IMR-90 (cell line): ENCODE results near the gene GYG2. TPM values are rescaled to one million over a fixed set of nuclear protein-coding genes. Genes with fewer than 3 reads are reported as not detected.
"Not testable (repeated sequence)": the region's sequence is repeated elsewhere in the genome, so short reads cannot be mapped to it uniquely, and the experiment has no call there.

Source experiments
- ATAC-seq: fragments of 200-7000 bp; cut with Tn5 transposase; 2 replicates; pipeline ENCODE4 v1.9.1; 2020; ENCODE audit warnings: low read depth, mild to moderate bottlenecking, moderate library complexity
- BruUV-seq: library from RNA; stranded (reverse); fragments of 400-500 nt; replicated peaks from 2 replicates; lab custom pipeline; 2021; lab: Mats Ljungman, UMichigan
- CTCF ChIA-PET: fragments of 300-600 bp; formaldehyde crosslinking; extraction: SDS; loops from one replicate; lab custom pipeline; 2021; ENCODE audit warnings: antibody characterized with exemption; lab: Yijun Ruan, JAX
- POLR2A ChIA-PET: fragments of 300-600 bp; sonication (Branson Sonifier 250); formaldehyde crosslinking; loops from one replicate; lab custom pipeline; 2022; ENCODE audit warnings: antibody characterized with exemption; ENCODE audit not compliant: unreplicated experiment; lab: Charles Lee
- DNase-seq: peaks from one replicate; pipeline ENCODE4 v3.0.0; 2013
- H2AFZ ChIP-seq: replicated peaks from 2 replicates; pipeline ENCODE3; 2013; ENCODE audit warnings: low read length, mild to moderate bottlenecking; ENCODE audit not compliant: poor library complexity
- H2AK5ac ChIP-seq: 2 replicates; pipeline ENCODE4 v1.6.1; 2013; ENCODE audit warnings: low read depth, low read length, inconsistent platforms
- H2AK9ac ChIP-seq: replicated peaks from 2 replicates; pipeline ENCODE3; 2013; ENCODE audit warnings: mild to moderate bottlenecking, low read depth, low read length, moderate library complexity; ENCODE audit not compliant: poor library complexity
- H2BK120ac ChIP-seq: 2 replicates; pipeline ENCODE4 v1.6.1; 2013; ENCODE audit warnings: low read depth, low read length, inconsistent platforms
- H2BK15ac ChIP-seq: 3 replicates; pipeline ENCODE4 v1.6.1; 2013; ENCODE audit warnings: low read depth, low read length, inconsistent platforms
- H2BK20ac ChIP-seq: 2 replicates; pipeline ENCODE4 v1.6.1; 2013; ENCODE audit warnings: low read depth, mild to moderate bottlenecking, inconsistent platforms, low read length, moderate library complexity
- H2BK5ac ChIP-seq: 2 replicates; pipeline ENCODE4 v1.6.1; 2013; ENCODE audit warnings: mild to moderate bottlenecking, low read depth, low read length, inconsistent platforms; ENCODE audit not compliant: poor library complexity, severe bottlenecking
- H3K14ac ChIP-seq: replicated peaks from 2 replicates; pipeline ENCODE4 v1.6.1; 2013; ENCODE audit warnings: low read depth, low read length, inconsistent platforms
- H3K18ac ChIP-seq: 2 replicates; pipeline ENCODE4 v1.6.1; 2013; ENCODE audit warnings: low read depth, low read length, control low read depth
- H3K23ac ChIP-seq: 2 replicates; pipeline ENCODE4 v1.6.1; 2013; ENCODE audit warnings: low read depth, low read length, inconsistent platforms
- H3K27ac ChIP-seq: 2 replicates; pipeline ENCODE4 v1.5.1; 2013; ENCODE audit warnings: mild to moderate bottlenecking, control low read depth, low read length; ENCODE audit not compliant: insufficient read depth
- H3K27me3 ChIP-seq: 2 replicates; pipeline ENCODE4 v1.6.1; 2013; ENCODE audit warnings: low read length; ENCODE audit not compliant: control insufficient read depth, insufficient read depth
- H3K36me3 ChIP-seq: 2 replicates; pipeline ENCODE4 v1.6.1; 2013; ENCODE audit warnings: low read length, mixed read lengths; ENCODE audit not compliant: control insufficient read depth, insufficient read depth
- H3K4ac ChIP-seq: 2 replicates; pipeline ENCODE4 v1.6.1; 2013; ENCODE audit warnings: low read depth, low read length, inconsistent platforms
- H3K4me1 ChIP-seq: 2 replicates; pipeline ENCODE4 v1.6.1; 2013; ENCODE audit warnings: low read length, mixed read lengths; ENCODE audit not compliant: control insufficient read depth, insufficient read depth
- H3K4me2 ChIP-seq: 2 replicates; pipeline ENCODE4 v1.6.1; 2013; ENCODE audit warnings: low read depth, mild to moderate bottlenecking, control low read depth, low read length, moderate library complexity
- H3K4me3 ChIP-seq: 2 replicates; pipeline ENCODE4 v1.5.1; 2013; ENCODE audit warnings: low read depth, mild to moderate bottlenecking, control low read depth, low read length, moderate library complexity; ENCODE audit not compliant: insufficient read depth
- H3K56ac ChIP-seq: 2 replicates; pipeline ENCODE4 v1.6.1; 2013; ENCODE audit warnings: low read length, inconsistent platforms; ENCODE audit not compliant: insufficient read depth; ENCODE audit errors: extremely low read depth
- H3K79me1 ChIP-seq, 2 experiments: 2 replicates each; pipeline ENCODE4 v1.6.1; 2013; ENCODE audit warnings: low read length in 2 of 2, inconsistent platforms in 1 of 2, low read depth in 1 of 2
- H3K9ac ChIP-seq: 2 replicates; pipeline ENCODE4 v1.6.1; 2013; ENCODE audit warnings: low read depth, low read length, control low read depth
- H3K9me1 ChIP-seq: 2 replicates; pipeline ENCODE4 v1.6.1; 2013; ENCODE audit warnings: low read length, inconsistent platforms; ENCODE audit not compliant: insufficient read depth
- H3K9me3 ChIP-seq: 2 replicates; pipeline ENCODE4 v1.6.1; 2013; ENCODE audit warnings: low read length; ENCODE audit not compliant: control insufficient read depth, insufficient read depth
- H4K20me1 ChIP-seq: 2 replicates; pipeline ENCODE4 v1.6.1; 2013; ENCODE audit warnings: low read length, inconsistent platforms; ENCODE audit not compliant: insufficient read depth
- H4K5ac ChIP-seq: 2 replicates; pipeline ENCODE4 v1.6.1; 2013; ENCODE audit warnings: mild to moderate bottlenecking, low read depth, low read length, control low read depth
- H4K8ac ChIP-seq, 2 experiments: 2 replicates each; pipeline ENCODE4 v1.6.1; 2013; ENCODE audit warnings: low read depth in 2 of 2, low read length in 2 of 2, control low read depth in 1 of 2, inconsistent platforms in 1 of 2
- H4K91ac ChIP-seq: 2 replicates; pipeline ENCODE4 v1.6.1; 2013; ENCODE audit warnings: low read depth, low read length, inconsistent platforms; ENCODE audit not compliant: insufficient read depth
- CEBPB ChIP-seq: IDR thresholded peaks from 2 replicates; pipeline ENCODE4 v1.6.1; 2012; ENCODE audit warnings: low read depth, low read length, improper control_type of control experiment
- WGBS, 2 experiments: methylation state at CpG; one replicate each; pipeline versions ENCODE4 v1.1.5 to v1.1.7; 2013; ENCODE audit warnings: missing lambda C conversion rate in 2 of 2; ENCODE audit not compliant: insufficient read length in 1 of 2; ENCODE audit errors: extremely low coverage in 2 of 2; 5-methylcytosine and 5-hydroxymethylcytosine counted together
- dilution Hi-C: fragments of 300-500 bp; cut with HindIII; formaldehyde crosslinking; loops from one replicate; pipeline ENCODE4 v1.14.3; 2018; ENCODE audit warnings: low sequenced_read_pairs; ENCODE audit not compliant: unreplicated experiment
- in situ Hi-C: fragments of 300-500 bp; cut with MboI; formaldehyde crosslinking; loops from 3 replicates; pipeline ENCODE4 v1.14.3; 2019; ENCODE audit warnings: low sequenced_read_pairs, inconsistent platforms, mixed read lengths
- intact Hi-C: fragments of 100-400 bp; cut with micrococcal nuclease; formaldehyde crosslinking; loops from 2 replicates; pipeline ENCODE4 v1.10.0; 2022
- polyA plus RNA-seq, 3 experiments: library from polyadenylated mRNA; depleted of rRNA; stranded (reverse); fragments of >200 nt; gene quantifications; 2 replicates each; pipeline ENCODE4 v1.2.3, GENCODE V29; 2012; ENCODE audit warnings: low replicate concordance in 1 of 3
- total RNA-seq: library from RNA; depleted of rRNA; stranded (reverse); fragments of >200 nt; gene quantifications from 2 replicates; pipeline ENCODE4 v1.2.3, GENCODE V29; 2012

GYG2 gene
- total and polyA plus RNA-seq, 2 of the 4 experiments (the other 2 are of a cell fraction): 9.6 to 13.1 TPM

DNA sequence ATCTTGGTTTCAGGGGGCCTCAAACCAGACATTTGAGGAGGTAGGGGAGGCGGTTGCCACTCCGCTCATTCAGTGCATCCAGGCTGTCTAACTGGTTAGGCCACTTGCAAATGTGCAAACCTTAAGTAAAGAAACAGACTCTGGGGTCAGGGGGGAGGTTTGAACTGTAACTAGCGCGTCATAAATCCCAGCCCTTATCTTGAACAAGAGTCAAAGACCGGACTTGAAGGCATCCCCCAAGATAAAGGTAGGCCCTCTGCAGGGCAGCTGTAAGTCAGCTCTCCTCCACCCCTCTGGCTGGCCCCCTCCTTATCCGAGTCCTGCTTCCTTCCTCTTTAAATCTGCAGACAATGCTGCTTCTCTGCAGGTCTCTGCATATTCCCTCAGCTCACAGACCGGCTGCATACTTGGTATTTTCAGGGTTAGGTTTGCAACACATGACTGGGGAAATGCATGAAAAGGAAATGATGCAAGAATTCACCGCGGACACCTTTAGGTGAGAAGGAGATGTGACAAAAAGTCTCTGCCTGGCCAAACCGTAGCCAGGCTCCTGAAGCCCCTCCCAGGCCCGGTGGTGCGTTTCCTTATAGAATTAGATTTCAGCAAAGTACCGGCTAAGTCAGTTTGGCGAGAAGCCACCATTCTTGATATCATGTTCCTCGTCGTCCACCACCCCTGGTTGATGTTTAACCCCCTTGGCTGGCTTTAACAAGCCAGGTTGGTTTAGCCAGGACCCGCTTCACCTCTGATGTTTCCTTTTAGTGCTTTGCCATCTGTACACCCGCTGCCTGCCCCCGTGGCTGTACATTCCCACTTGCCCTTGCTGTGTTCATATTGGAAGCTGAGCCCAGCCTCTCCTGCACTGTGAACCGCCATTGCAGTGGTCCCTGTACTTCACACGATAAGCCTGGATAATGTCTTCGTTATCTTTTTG, 69.2 kb downstream of the GYG2 start:
- H3K79me1 ChIP-seq, CTCF ChIA-PET, H3K9me1 ChIP-seq, H3K18ac ChIP-seq, H3K14ac ChIP-seq, H2AK9ac ChIP-seq, H4K20me1 ChIP-seq, H3K27ac ChIP-seq, H3K23ac ChIP-seq, intact Hi-C loops, H2BK5ac ChIP-seq, DNase-seq, H3K9me3 ChIP-seq, H2AK5ac ChIP-seq, H3K56ac ChIP-seq, H3K4me3 ChIP-seq, H3K4me1 ChIP-seq, H4K91ac ChIP-seq, H3K4me2 ChIP-seq, H3K9ac ChIP-seq, H3K36me3 ChIP-seq, H2BK15ac ChIP-seq, dilution Hi-C loops, H3K27me3 ChIP-seq, BruUV-seq, H2BK120ac ChIP-seq: not testable (repeated sequence)
- Histone ChIP-seq H4K8ac (peak overlapping the region in 1 of 2 experiments; percentile 33; a peak in 1 of 4 replicates), H2AFZ (peak overlapping the region; percentile 63), H3K4ac (0 out of 2 replicates have a peak overlapping the region, but pooled peaks have one; percentile 4), H4K5ac (peak overlapping the region; percentile 76; the same call in 1 of the 2 replicates), H2BK20ac (peak overlapping the region; percentile 30; the same call in 1 of the 2 replicates)
- ATAC-seq: peak; percentile 48
- in situ Hi-C loops: loop anchor here (25.0 kb wide), 1 partner anchor 739 kb away; no protein-coding TSS in a partner anchor
- 20% methylated on average over 8 of the region's 22 CpGs; no CpG with 5 or more reads in 1 of the 2 experiments for WGBS, 2 experiments
- 0 out of 2 replicates have a peak, but pooled peaks have one; percentile 11 for TF ChIP-seq CEBPB
- POLR2A ChIA-PET: interaction anchor here (0.7 kb wide), 1 partner anchor 15 kb away, joined by 3 read pairs; no protein-coding TSS in a partner anchor
